Immature natural killer cell (primary cell): Measurements from ENCODE around the gene DNAH8. TPM values are rescaled to one million over a fixed set of nuclear protein-coding genes. Genes with fewer than 3 reads are reported as not detected.

Experiments used
- DNase-seq, 3 donors: peaks; one replicate each; pipeline ENCODE4 v3.0.0; 2022; ENCODE audit warnings: mixed read lengths in 1 of 3
- H3K27ac Mint-ChIP-seq, 6 donors: one replicate each; pipeline ENCODE4 v1.8.0; 2020; ENCODE audit warnings: mixed read lengths in 6 of 6, mild to moderate bottlenecking in 5 of 6, inconsistent platforms in 4 of 6, moderate library complexity in 3 of 6
- H3K27me3 Mint-ChIP-seq, 3 donors: one replicate each; pipeline ENCODE4 v1.8.0; 2020 to 2021; ENCODE audit warnings: low read depth in 3 of 3, mild to moderate bottlenecking in 3 of 3, mixed read lengths in 3 of 3, moderate library complexity in 3 of 3, inconsistent platforms in 1 of 3
- H3K36me3 Mint-ChIP-seq, 3 donors: one replicate each; pipeline ENCODE4 v1.8.0; 2020; ENCODE audit warnings: mixed read lengths in 3 of 3, inconsistent platforms in 2 of 3, mild to moderate bottlenecking in 2 of 3
- H3K4me1 Mint-ChIP-seq, 2 donors: one replicate each; pipeline ENCODE4 v1.8.0; 2020; ENCODE audit warnings: inconsistent platforms in 2 of 2, mild to moderate bottlenecking in 2 of 2, mixed read lengths in 2 of 2, moderate library complexity in 1 of 2
- H3K4me3 Mint-ChIP-seq, 5 donors: one replicate each; pipeline ENCODE4 v1.8.0; 2020; ENCODE audit warnings: mild to moderate bottlenecking in 5 of 5, mixed read lengths in 5 of 5, inconsistent platforms in 3 of 5, moderate library complexity in 3 of 5
- H3K9me3 Mint-ChIP-seq, 6 donors: one replicate each; pipeline ENCODE4 v1.8.0; 2020; ENCODE audit warnings: mild to moderate bottlenecking in 6 of 6, mixed read lengths in 6 of 6, inconsistent platforms in 4 of 6, moderate library complexity in 3 of 6
- polyA plus RNA-seq, 3 donors: library from polyadenylated mRNA; unstranded; fragments of 300-500 nt; fragmentation: Illumina TruSeq; gene quantifications; one replicate each; pipeline ENCODE4 v1.2.3, GENCODE V29; 2021

DNAH8 gene
- polyA plus RNA-seq, 3 donors from 2014 or later: not detected

- DNase-seq: no peak
These were observed 353.3 kb downstream of the DNAH8 start for GRCh38 chr6:39068391-39068790.

GRCh38 chr6:39072830-39073229 lies 357.7 kb downstream of the DNAH8 start:
- no peak overlapping the region for H3K27ac Mint-ChIP-seq
- peaks cover 0 to 2% (median 0%) of the 10 kb centered on the region in 6 donors for H3K9me3 Mint-ChIP-seq
- no peaks in the 10 kb centered on the region for H3K36me3 Mint-ChIP-seq
- no peak for DNase-seq
- no peak overlapping the region for H3K4me3 Mint-ChIP-seq
- H3K27me3 Mint-ChIP-seq: peaks cover 0 to 5% (median 2%) of the 10 kb centered on the region in 3 donors
- no peaks in the 10 kb centered on the region for H3K4me1 Mint-ChIP-seq

More at GRCh38 chr6:39068391-39068790, 353.3 kb downstream of the DNAH8 start:
- H3K27ac Mint-ChIP-seq: no peak overlapping the region
- no peaks in the 10 kb centered on the region for H3K4me1 Mint-ChIP-seq
- no peaks in the 10 kb centered on the region for H3K9me3 Mint-ChIP-seq
- H3K36me3 Mint-ChIP-seq: no peaks in the 10 kb centered on the region
- H3K4me3 Mint-ChIP-seq: no peak overlapping the region
- H3K27me3 Mint-ChIP-seq: peaks cover 0 to 5% (median 4%) of the 10 kb centered on the region in 3 donors

- Mint-ChIP-seq H3K27me3 (peaks cover 0 to 7% (median 2%) of the 10 kb centered on the region in 3 donors), H3K4me3 (no peak overlapping the region), H3K27ac (no peak overlapping the region), H3K4me1 (no peaks in the 10 kb centered on the region), H3K36me3 (no peaks in the 10 kb centered on the region), H3K9me3 (peaks cover 0 to 2% (median 0%) of the 10 kb centered on the region in 6 donors)
- no peak for DNase-seq
These were observed 358.6 kb downstream of the DNAH8 start for GRCh38 chr6:39073471-39074355.

- H3K4me3 Mint-ChIP-seq: no peak overlapping the region
- no peaks in the 10 kb centered on the region for H3K4me1 Mint-ChIP-seq
- H3K36me3 Mint-ChIP-seq: no peaks in the 10 kb centered on the region
- DNase-seq: no peak
- H3K9me3 Mint-ChIP-seq: peaks cover 0 to 2% (median 0%) of the 10 kb centered on the region in 6 donors
- H3K27ac Mint-ChIP-seq: no peak overlapping the region
- peaks cover 0 to 7% (median 2%) of the 10 kb centered on the region in 3 donors for H3K27me3 Mint-ChIP-seq
These were observed 359.4 kb downstream of the DNAH8 start for GRCh38 chr6:39074486-39074885.

GRCh38 chr6:39075010-39075686 lies 360.0 kb downstream of the DNAH8 start:
- Mint-ChIP-seq H3K9me3 (peaks cover 0 to 2% (median 0%) of the 10 kb centered on the region in 6 donors), H3K27me3 (peaks cover 0 to 7% (median 2%) of the 10 kb centered on the region in 3 donors), H3K4me1 (no peaks in the 10 kb centered on the region), H3K27ac (no peak overlapping the region), H3K4me3 (no peak overlapping the region), H3K36me3 (no peaks in the 10 kb centered on the region)
- no peak for DNase-seq

- peaks cover 0 to 7% (median 2%) of the 10 kb centered on the region in 3 donors for H3K27me3 Mint-ChIP-seq
- H3K36me3 Mint-ChIP-seq: no peaks in the 10 kb centered on the region
- H3K9me3 Mint-ChIP-seq: peaks cover 0 to 2% (median 0%) of the 10 kb centered on the region in 6 donors
- no peaks in the 10 kb centered on the region for H3K4me1 Mint-ChIP-seq
- H3K27ac Mint-ChIP-seq: no peak overlapping the region
- no peak overlapping the region for H3K4me3 Mint-ChIP-seq
- no peak for DNase-seq
These were observed 360.9 kb downstream of the DNAH8 start for GRCh38 chr6:39075807-39076622.

- H3K4me3 Mint-ChIP-seq: no peak overlapping the region
- H3K27ac Mint-ChIP-seq: peak overlapping the region in 1 of 6 donors; percentile 26
- H3K4me1 Mint-ChIP-seq: no peaks in the 10 kb centered on the region
- H3K9me3 Mint-ChIP-seq: peaks cover 0 to 2% (median 0%) of the 10 kb centered on the region in 6 donors
- no peak for DNase-seq
- no peaks in the 10 kb centered on the region for H3K36me3 Mint-ChIP-seq
- H3K27me3 Mint-ChIP-seq: peaks cover 0 to 2% (median 2%) of the 10 kb centered on the region in 3 donors
These were observed 361.8 kb downstream of the DNAH8 start for GRCh38 chr6:39076623-39077535.

- no peaks in the 10 kb centered on the region for H3K4me1 Mint-ChIP-seq
- no peak for DNase-seq
- H3K27me3 Mint-ChIP-seq: peaks cover 0 to 2% (median 0%) of the 10 kb centered on the region in 3 donors
- H3K27ac Mint-ChIP-seq: no peak overlapping the region
- H3K4me3 Mint-ChIP-seq: no peak overlapping the region
- peaks cover 0 to 2% (median 0%) of the 10 kb centered on the region in 6 donors for H3K9me3 Mint-ChIP-seq
- no peaks in the 10 kb centered on the region for H3K36me3 Mint-ChIP-seq
These were observed 362.9 kb downstream of the DNAH8 start for GRCh38 chr6:39077882-39078594.

- Mint-ChIP-seq H3K4me1 (no peaks in the 10 kb centered on the region), H3K4me3 (no peak overlapping the region), H3K36me3 (no peaks in the 10 kb centered on the region), H3K27ac (peak overlapping the region in 1 of 6 donors; percentile 12), H3K9me3 (peaks cover 0 to 2% (median 0%) of the 10 kb centered on the region in 6 donors), H3K27me3 (peaks cover 0 to 2% (median under 1%) of the 10 kb centered on the region in 3 donors)
- DNase-seq: no peak
These were observed 363.6 kb downstream of the DNAH8 start for GRCh38 chr6:39078695-39079094.

GRCh38 chr6:39079197-39080125 lies 364.4 kb downstream of the DNAH8 start:
- Mint-ChIP-seq H3K36me3 (no peaks in the 10 kb centered on the region), H3K9me3 (peaks cover 0 to 2% (median 0%) of the 10 kb centered on the region in 6 donors), H3K27me3 (peaks cover 0 to 2% (median 2%) of the 10 kb centered on the region in 3 donors), H3K4me3 (no peak overlapping the region), H3K4me1 (no peaks in the 10 kb centered on the region), H3K27ac (no peak overlapping the region)
- no peak for DNase-seq
